ENCODE measurements around the gene CDKAL1.

Gene CDKAL1

DNA sequence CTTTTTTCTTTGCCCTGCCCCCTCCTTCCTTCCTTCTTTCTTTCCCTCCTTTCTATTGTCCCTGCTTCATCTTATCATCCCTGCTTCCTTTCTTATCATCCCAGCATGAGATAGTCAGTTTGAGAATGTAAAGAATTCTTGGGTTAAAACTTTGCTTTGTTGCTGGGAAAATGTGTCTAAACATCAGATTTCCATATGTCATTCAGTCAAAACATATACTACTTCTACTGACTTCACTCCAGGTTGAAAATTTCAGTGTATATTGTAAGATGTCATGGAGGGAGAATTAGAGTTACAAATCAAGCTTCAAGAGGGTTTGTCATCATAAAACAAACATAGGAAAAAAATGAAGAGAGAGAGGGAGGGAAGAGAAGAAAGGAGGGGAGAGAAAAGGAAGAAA lies 700.9 kb downstream of the CDKAL1 start:
- TF ChIP-seq GABPA (IDR thresholded peaks at IDR 0.05; ENCODE audit: low read depth) = no peak
- TF ChIP-seq, protein P1, sequence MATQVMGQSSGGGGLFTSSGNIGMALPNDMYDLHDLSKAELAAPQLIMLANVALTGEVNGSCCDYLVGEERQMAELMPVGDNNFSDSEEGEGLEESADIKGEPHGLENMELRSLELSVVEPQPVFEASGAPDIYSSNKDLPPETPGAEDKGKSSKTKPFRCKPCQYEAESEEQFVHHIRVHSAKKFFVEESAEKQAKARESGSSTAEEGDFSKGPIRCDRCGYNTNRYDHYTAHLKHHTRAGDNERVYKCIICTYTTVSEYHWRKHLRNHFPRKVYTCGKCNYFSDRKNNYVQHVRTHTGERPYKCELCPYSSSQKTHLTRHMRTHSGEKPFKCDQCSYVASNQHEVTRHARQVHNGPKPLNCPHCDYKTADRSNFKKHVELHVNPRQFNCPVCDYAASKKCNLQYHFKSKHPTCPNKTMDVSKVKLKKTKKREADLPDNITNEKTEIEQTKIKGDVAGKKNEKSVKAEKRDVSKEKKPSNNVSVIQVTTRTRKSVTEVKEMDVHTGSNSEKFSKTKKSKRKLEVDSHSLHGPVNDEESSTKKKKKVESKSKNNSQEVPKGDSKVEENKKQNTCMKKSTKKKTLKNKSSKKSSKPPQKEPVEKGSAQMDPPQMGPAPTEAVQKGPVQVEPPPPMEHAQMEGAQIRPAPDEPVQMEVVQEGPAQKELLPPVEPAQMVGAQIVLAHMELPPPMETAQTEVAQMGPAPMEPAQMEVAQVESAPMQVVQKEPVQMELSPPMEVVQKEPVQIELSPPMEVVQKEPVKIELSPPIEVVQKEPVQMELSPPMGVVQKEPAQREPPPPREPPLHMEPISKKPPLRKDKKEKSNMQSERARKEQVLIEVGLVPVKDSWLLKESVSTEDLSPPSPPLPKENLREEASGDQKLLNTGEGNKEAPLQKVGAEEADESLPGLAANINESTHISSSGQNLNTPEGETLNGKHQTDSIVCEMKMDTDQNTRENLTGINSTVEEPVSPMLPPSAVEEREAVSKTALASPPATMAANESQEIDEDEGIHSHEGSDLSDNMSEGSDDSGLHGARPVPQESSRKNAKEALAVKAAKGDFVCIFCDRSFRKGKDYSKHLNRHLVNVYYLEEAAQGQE (IDR thresholded peaks at IDR 0.05; ENCODE audit: insufficient replicate concordance, low read depth) = no peak
- TF ChIP-seq, protein P2, sequence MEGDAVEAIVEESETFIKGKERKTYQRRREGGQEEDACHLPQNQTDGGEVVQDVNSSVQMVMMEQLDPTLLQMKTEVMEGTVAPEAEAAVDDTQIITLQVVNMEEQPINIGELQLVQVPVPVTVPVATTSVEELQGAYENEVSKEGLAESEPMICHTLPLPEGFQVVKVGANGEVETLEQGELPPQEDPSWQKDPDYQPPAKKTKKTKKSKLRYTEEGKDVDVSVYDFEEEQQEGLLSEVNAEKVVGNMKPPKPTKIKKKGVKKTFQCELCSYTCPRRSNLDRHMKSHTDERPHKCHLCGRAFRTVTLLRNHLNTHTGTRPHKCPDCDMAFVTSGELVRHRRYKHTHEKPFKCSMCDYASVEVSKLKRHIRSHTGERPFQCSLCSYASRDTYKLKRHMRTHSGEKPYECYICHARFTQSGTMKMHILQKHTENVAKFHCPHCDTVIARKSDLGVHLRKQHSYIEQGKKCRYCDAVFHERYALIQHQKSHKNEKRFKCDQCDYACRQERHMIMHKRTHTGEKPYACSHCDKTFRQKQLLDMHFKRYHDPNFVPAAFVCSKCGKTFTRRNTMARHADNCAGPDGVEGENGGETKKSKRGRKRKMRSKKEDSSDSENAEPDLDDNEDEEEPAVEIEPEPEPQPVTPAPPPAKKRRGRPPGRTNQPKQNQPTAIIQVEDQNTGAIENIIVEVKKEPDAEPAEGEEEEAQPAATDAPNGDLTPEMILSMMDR (IDR thresholded peaks at IDR 0.05; ENCODE audit: insufficient read depth, low read length) = no peak
- TF ChIP-seq SPI1 (IDR thresholded peaks at IDR 0.05; ENCODE audit: borderline replicate concordance, low read depth) = no peak
- no peak for TF ChIP-seq POLR2AphosphoS5 (IDR thresholded peaks at IDR 0.05; ENCODE audit: low read depth)
- H3K27me3 ChIP-seq (ENCODE audit: insufficient read depth, poor library complexity, severe bottlenecking) = no peaks in the 10 kb centered on the region
- no peak for DNase-seq (ENCODE audit: low read depth in 1 of 2, low spot score in 1 of 2)
- H3K27ac ChIP-seq (replicated peaks) = no peak overlapping the region
- no peak overlapping the region for H3K4me3 ChIP-seq (replicated peaks; ENCODE audit: insufficient read depth, low read length)

DNA sequence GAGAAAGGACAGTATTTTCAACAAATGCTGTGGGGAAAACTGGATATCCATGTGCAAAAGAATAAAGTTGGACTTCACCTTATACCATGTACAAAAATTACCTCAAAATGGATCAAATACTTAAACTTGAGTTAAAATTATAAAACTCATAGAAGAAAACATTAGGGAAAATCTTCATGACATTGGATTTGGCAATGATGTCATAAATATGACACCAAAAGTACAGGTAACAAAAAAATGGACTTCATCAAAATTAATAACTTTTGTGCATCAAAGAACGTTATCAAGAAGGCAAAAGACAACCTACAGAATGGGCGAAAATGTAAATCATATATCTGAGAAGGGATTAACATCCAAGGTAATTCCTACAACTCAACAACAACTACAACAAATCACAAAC lies 704.0 kb downstream of the CDKAL1 start:
- DNase-seq (ENCODE audit: low read depth in 1 of 2, low spot score in 1 of 2) = no peak
- no peak overlapping the region for H3K4me3 ChIP-seq (replicated peaks; ENCODE audit: insufficient read depth, low read length)
- TF ChIP-seq, protein P1 (IDR thresholded peaks at IDR 0.05; ENCODE audit: insufficient replicate concordance, low read depth) = no peak
- TF ChIP-seq, protein P2 (IDR thresholded peaks at IDR 0.05; ENCODE audit: insufficient read depth, low read length) = no peak
- TF ChIP-seq POLR2AphosphoS5 (IDR thresholded peaks at IDR 0.05; ENCODE audit: low read depth) (no peak), GABPA (IDR thresholded peaks at IDR 0.05; ENCODE audit: low read depth) (no peak), SPI1 (IDR thresholded peaks at IDR 0.05; ENCODE audit: borderline replicate concordance, low read depth) (no peak)
- H3K27ac ChIP-seq (replicated peaks) = no peak overlapping the region
- no peaks in the 10 kb centered on the region for H3K27me3 ChIP-seq (ENCODE audit: insufficient read depth, poor library complexity, severe bottlenecking)

DNA sequence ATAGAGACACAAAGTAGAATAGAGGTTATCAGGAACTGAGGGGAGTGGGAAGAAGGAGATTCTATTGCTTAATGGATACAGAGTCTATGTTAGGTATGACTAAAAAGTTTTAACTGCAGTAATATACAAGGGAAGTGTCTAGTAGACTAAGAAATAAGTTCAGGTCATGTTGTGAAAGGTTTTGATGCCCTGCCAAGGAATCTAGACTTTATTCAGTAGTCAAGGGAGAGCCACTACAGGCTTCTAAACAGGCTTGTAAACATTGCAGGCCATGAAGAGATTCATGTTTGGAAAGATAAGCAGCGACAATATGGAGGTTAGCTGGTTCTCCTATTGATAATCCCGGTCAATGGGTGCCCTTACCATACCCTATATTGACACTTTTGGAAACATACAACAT lies 706.5 kb downstream of the CDKAL1 start:
- H3K27me3 ChIP-seq (ENCODE audit: insufficient read depth, poor library complexity, severe bottlenecking) = no peaks in the 10 kb centered on the region
- no peak for DNase-seq (ENCODE audit: low read depth in 1 of 2, low spot score in 1 of 2)
- no peak overlapping the region for H3K27ac ChIP-seq (replicated peaks)
- TF ChIP-seq, protein P1 (IDR thresholded peaks at IDR 0.05; ENCODE audit: insufficient replicate concordance, low read depth) = no peak
- TF ChIP-seq, protein P2 (IDR thresholded peaks at IDR 0.05; ENCODE audit: insufficient read depth, low read length) = no peak
- no peak for TF ChIP-seq SPI1 (IDR thresholded peaks at IDR 0.05; ENCODE audit: borderline replicate concordance, low read depth)
- TF ChIP-seq GABPA (IDR thresholded peaks at IDR 0.05; ENCODE audit: low read depth) = no peak
- TF ChIP-seq POLR2AphosphoS5 (IDR thresholded peaks at IDR 0.05; ENCODE audit: low read depth) = no peak
- H3K4me3 ChIP-seq (replicated peaks; ENCODE audit: insufficient read depth, low read length) = no peak overlapping the region
